Breast epithelium (tissue), 3 donors: ENCODE results near the gene PLPPR5.

Experiments used
- POLR2A ChIP-seq: fragments of 450-650 bp; IDR thresholded peaks from one replicate; pipeline ENCODE4 v1.6.1; 2016; ENCODE audit warnings: antibody characterized with exemption, mild to moderate bottlenecking, moderate library complexity
- TF ChIP-seq, protein P1 (sequence below), 3 donors: fragments of 450-650 bp; IDR thresholded peaks; one replicate each; pipeline ENCODE4 v1.5.1; 2016 to 2017; ENCODE audit warnings: antibody characterized with exemption in 3 of 3, mild to moderate bottlenecking in 3 of 3, moderate library complexity in 3 of 3

DNA sequence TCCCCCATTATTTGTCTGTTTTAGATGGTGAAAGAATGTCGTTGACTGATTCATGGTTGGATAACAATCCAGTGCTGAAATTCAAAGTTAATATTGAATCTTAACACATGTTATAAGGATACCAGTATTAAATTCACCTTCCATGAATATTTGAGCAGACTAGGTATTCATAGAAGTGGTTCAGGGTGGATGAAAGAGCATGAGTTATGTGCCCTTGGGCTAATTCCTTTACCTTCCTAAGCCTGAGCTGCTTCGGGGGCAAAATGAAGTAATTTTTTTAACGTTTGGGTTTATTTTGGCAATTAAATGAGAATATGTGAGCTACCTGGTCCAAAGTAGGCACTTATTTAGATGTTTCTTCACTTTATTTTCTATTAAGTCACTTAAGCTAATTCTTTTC lies 2.7 kb upstream of the PLPPR5 start:
- no peak for TF ChIP-seq POLR2A
- TF ChIP-seq, protein P1, sequence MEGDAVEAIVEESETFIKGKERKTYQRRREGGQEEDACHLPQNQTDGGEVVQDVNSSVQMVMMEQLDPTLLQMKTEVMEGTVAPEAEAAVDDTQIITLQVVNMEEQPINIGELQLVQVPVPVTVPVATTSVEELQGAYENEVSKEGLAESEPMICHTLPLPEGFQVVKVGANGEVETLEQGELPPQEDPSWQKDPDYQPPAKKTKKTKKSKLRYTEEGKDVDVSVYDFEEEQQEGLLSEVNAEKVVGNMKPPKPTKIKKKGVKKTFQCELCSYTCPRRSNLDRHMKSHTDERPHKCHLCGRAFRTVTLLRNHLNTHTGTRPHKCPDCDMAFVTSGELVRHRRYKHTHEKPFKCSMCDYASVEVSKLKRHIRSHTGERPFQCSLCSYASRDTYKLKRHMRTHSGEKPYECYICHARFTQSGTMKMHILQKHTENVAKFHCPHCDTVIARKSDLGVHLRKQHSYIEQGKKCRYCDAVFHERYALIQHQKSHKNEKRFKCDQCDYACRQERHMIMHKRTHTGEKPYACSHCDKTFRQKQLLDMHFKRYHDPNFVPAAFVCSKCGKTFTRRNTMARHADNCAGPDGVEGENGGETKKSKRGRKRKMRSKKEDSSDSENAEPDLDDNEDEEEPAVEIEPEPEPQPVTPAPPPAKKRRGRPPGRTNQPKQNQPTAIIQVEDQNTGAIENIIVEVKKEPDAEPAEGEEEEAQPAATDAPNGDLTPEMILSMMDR (IDR thresholded peaks at IDR 0.05), result no peak
